ENCODE measurements around the gene LGR6.

Gene LGR6

DNA sequence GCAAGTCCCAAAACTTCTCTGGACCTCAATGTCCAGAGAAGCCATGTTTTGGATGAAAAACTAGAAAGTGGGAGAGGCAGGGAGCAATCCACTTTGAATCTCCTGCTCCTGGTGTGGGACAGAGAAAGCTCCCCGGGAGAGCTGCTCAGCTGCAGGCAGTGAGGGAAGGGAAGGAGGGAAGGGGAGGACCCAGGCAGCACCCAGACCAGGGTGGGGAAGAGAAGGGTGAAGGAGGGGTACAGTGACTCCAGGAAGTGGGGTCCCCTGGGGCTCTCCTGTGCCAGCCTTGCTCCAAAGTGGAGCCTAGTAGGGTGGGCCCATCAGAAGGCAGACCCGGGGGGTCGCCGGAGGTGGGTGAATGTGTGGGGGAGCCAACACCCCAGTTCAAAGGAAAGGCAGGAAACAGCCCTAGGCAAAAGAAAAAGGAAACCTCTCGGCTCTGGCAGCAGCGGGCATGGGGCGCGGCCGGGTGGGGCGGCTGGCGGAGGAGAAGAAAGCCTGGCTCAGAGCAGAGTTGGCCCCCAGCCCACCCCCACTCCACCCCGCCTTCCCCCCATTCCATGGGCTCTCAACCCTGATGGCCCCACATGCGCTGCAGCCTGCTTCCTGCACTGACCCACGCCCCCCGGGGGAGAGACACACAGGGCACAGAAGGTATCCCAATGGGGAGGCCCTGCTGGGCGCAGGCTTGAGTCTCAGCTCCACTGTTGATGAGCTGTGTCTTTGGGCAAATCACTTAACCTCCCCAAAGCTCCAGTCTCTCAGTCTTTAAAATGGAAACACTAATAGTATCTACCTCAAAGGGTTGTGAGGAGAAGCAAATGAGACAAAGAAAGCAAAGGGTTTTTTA lies 5.7 kb downstream of the LGR6 start:
- DNase-seq (ENCODE audit: low read depth in 2 of 2): no peak

GRCh38 chr1:202200112-202200548 lies 6.5 kb downstream of the LGR6 start:
- DNase-seq (ENCODE audit: low read depth in 2 of 2): no peak

DNA sequence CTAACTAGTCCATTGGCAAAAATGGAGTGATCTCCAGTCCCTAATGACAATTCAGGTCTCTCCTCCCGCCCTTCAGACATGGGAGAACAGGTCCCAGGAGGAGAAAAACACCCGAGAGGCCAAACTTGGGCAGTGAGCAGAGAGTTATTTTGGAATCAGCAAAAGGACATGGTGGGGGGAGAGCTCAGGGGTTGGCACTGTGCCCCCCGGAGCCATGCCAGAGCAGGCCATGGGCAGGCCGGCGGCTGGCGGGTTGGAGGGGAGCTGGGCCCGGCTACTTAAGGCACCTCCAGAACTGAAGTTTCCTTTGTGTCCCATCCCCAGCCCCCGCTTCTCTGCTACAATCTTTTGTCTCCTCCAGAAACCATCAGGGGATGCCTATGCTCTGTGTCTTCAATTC lies 7.1 kb downstream of the LGR6 start:
- no peak for DNase-seq (ENCODE audit: low read depth in 2 of 2)

DNA sequence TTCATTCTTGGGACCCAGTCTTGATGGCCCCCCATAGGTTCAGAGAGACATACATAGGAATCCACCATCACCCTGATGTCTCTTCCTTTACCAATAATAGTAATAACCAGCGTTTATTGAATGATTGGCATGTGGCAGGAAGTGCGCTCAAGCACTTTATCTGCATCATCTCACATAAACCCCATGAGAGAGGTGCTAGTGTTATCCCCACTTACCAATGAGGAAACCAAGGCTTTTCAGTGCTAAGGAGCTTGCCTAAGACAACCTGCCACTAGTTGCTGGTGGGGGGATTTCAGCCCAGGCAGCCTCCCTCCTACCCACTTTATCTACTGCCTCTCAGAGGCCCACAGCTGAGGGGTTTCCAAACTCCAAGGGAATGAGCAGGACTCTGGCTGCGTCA lies 7.7 kb downstream of the LGR6 start:
- no peak for DNase-seq (ENCODE audit: low read depth in 2 of 2)

DNA sequence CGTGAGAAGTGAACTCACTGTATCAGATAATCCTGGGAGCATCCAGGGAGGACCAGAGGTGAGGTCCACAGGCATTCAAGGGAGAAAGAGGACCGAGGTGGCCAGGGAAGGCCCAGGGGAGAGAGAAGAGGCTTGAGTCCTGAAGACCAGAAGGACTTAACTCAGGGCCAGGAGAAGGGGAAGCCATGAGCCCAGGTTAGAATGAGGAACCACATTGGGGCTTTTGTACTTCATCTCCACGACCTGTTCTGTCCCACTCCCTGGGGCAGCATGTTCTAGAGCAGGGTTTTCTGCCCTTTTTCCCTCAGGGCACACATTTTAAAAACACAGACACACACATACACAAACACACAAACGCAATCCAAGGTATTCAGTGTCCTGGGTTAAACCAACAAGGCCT lies 8.4 kb downstream of the LGR6 start:
- DNase-seq (ENCODE audit: low read depth in 2 of 2): no peak

- no peak for DNase-seq (ENCODE audit: low read depth in 2 of 2)
Measured at GRCh38 chr1:202202500-202203168, 9.0 kb downstream of the LGR6 start.

- no peak for DNase-seq (ENCODE audit: low read depth in 2 of 2)
Measured at GRCh38 chr1:202203238-202204039, 9.8 kb downstream of the LGR6 start.

GRCh38 chr1:202204065-202204464 lies 10.5 kb downstream of the LGR6 start:
- no peak for DNase-seq (ENCODE audit: low read depth in 2 of 2)

GRCh38 chr1:202205523-202206190 lies 12.1 kb downstream of the LGR6 start:
- no peak for DNase-seq (ENCODE audit: low read depth in 2 of 2)

DNA sequence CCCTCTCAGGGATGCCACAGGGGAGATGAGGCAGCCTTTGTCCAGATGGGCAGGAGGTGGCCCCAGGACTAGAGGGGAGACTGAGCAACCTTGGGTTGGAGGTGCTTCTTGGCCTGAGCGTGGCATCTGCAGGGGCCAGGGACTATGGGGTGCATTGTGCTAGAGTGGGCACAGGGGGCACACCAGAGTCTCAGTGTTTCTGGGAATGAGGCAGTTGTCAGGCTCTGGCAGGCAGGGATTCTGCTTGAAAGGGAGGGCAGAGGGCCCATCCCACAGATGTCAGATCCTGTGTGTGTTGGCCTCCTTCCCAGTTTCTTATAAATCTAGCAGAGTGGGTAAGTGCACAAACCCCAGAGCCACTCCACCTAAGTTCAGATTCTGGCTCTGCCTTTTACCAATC lies 13.7 kb downstream of the LGR6 start:
- peak in 1 of 2 experiments; percentile 15 for DNase-seq (ENCODE audit: low read depth in 2 of 2)

GRCh38 chr1:202208351-202208857 lies 14.8 kb downstream of the LGR6 start:
- DNase-seq (ENCODE audit: low read depth in 2 of 2): no peak

DNA sequence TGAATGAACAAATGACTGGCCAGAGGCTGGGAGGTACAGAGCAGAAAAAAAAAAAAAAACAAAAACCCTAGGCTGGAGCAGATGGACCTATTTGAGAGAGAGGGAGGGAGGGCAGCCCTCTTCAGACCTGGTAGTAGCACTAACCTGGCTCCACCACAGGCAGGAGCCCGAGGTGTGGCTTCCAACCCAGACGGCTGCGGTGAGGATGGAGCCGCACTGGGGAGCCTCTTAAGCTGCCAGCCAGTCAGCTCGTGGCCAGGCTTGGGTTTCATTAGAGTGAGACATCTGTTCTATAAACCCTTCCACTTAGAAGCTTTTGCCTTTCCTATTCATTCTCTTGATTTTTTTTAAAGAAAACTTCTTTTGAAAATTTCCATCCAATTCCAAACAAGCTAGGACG lies 16.8 kb downstream of the LGR6 start:
- no peak for DNase-seq (ENCODE audit: low read depth in 2 of 2)

GRCh38 chr1:202210969-202211368 lies 17.4 kb downstream of the LGR6 start:
- DNase-seq (ENCODE audit: low read depth in 2 of 2): no peak

DNA sequence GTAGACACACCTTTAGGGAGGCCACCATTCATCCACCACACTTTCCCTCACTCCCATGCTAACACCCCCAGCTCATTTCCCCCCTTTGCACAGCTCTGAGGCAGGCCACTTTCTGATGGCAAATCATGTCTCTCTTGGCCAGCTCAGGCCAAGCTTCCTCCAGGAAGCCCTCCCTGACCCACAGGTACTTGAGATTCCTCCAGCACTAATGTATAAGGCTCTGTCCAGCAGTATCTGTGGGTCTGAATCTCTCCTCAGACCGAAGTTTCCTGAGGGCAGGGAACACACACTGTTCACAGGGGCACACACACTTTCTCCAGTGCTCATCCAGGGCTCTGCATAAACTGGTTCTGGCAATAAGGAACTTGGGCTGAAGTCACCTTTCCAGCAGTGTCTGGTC lies 19.2 kb downstream of the LGR6 start:
- no peak for DNase-seq (ENCODE audit: low read depth in 2 of 2)

DNA sequence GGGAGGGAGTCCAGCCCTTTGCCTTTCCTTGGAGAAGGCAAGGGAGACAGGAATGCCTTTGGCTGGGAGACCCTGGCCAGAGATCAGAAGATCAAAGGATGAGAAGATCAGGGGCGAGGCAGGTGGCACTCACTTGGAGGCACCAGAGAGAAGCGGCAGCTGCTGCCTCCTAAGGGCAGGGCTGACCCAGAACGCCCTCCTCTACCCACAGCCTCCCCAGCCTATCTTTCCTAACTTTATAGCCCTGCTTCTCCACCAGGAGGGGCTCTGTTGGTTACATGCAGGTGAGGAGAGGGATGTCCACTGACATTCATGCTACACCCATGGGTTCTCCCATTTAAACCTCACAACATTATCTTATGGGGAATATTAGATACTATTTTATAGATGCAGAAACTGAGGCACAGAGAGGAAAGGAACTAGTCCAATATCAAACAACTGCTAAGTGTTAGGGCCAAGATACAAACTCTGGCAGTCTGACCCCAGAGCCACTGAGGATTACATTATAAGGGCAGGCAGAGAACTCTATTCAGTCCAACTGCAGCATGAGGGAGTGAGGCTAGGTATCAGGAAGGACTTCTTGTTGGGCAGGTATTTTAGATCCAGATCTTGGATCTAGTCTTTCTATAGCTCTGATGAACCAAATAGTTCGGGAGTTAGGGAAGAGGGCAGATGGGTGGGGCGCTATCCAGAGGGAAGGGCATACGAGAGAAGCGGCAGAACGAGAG lies 19.9 kb downstream of the LGR6 start:
- DNase-seq (ENCODE audit: low read depth in 2 of 2): no peak

DNA sequence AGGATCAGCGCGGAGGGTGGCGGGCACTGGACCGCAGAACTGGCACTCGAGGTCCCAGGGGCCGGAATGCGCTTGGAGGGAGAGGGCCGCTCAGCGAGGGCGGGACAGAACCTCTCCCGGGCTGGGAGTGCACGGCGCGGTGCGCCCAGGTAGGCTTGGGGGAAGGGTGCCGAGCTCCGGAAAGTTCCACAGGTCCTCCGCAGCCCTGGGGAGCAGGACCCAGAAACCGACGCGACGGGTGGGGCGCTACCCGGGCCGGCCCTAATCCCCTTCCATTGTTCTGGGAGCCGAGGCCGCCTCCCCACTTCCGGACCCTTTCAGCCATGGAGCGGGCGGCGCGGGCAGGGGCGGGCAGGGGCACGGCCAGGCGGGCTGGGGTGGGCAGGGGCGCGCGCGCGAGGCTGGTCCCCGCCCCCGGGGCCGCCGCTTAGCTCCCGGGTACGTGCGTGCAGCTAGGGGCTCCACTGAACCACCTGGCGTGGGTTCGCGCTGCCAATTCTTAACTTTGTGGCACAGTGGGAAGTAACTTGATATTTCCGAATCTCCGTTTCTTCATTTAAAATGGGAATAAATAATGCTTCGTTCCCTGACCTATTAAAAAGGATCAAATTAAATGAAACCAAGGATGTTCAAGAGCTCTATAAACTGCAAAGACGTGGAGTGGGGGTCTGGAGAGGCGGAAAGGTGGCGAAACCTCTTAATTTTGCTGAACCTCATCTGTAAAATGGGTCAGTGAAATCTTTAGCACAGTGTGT lies 20.7 kb downstream of the LGR6 start:
- no peak for DNase-seq (ENCODE audit: low read depth in 2 of 2)

DNA sequence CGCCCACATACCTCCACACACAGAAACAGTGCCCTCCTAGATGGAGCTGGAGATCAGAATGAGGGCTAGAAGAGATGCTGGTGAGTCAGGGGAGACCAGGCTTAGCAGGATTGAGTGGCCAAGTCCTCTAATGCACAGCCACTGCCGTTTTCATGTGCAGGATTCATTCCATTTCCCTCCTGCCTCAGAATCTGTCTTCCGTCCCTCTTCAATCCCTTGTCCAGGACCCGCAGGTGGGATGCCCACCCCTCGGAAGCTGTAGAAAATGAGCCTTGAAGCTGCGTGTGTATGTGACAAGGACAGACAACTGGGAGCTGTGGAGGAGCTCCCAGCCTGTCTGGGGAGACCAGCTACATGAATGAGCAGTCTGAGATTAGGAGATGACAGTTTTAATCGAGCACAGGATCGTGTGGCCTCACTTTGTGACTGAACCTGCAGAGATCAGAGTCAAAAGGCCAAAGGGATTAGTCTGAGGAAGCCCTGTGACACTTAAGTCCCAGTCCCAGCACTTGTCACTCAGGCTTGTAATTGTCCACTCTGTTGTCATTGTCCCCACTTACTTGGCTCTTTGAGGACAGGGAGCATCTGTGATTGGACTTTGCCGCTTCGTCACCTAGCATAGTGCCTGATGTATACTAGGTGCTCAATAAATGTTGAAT lies 22.0 kb downstream of the LGR6 start:
- DNase-seq (ENCODE audit: low read depth in 2 of 2): no peak

DNA sequence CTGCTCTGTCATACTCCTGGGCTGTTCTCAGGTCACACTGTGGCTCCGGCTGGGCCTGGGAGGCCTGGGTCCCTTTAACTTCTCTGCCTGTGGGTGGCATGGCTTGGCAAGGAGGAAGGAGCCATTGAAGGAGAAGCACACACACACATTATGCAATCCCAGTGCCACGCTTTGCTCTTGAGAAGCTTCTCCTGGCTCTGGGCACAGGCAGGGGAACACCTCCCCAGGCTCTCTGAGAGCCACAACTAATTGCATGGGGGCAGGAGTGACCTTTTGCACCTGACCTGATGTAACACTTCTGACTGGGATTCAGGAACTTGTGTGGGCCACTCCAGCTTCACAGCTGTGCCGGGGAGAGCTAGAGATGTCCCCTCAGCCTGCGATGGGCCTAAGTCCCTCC lies 23.1 kb downstream of the LGR6 start:
- no peak for DNase-seq (ENCODE audit: low read depth in 2 of 2)

DNA sequence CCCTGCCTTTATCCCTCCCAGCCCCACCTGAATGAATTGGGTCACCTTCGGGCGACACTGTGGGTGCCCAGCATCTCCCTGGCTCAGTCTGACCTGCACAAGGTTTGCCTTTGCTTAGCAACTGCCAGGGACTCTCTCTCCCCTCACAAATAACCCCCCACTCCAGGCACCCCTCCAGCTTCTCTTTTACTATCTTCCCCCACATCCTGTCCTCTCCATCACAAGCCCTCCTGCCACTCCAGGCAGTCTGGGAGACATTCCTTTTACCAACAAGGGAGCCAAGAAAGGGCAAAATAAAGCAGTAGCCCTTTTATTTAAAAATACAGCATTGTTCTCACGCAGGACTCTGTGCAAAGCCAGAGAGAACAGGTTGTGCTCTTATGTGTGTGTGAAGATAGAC lies 23.9 kb downstream of the LGR6 start:
- no peak for DNase-seq (ENCODE audit: low read depth in 2 of 2)

DNA sequence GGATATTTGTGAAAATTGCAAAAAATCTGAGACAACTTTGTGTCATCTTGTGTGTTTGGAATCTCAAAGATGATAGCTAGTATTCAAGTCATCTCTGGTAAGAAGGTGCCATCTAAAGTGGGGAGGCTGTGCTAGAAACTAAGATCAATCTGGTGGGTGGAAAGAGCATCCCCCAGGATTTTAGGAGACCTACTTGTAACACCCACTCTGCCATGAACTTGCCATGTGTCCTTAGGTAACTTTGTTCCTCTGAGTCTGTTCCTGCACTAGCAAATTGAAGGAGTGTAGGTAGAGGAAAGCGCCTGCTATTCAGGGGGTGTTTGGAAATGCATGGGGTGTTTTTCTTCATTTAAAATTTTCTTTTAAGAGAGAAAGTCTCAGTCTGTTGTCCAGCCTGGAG lies 24.4 kb downstream of the LGR6 start:
- no peak for DNase-seq (ENCODE audit: low read depth in 2 of 2)

Measured in fibroblast of skin of left quadriceps (primary cell).